H9 (cell line): Measurements from ENCODE around the gene HYAL1. TPM values are rescaled to one million over a fixed set of nuclear protein-coding genes. Genes with fewer than 3 reads are reported as not detected.

Experiments used
- DNase-seq: peaks from one replicate; pipeline ENCODE4 v3.0.0-alpha.2; 2017
- H2AFZ ChIP-seq: one replicate; pipeline ENCODE4 v1.6.1; 2013; ENCODE audit warnings: mild to moderate bottlenecking, low read length, control low read depth, moderate library complexity
- H2AK5ac ChIP-seq: 2 replicates; pipeline ENCODE4 v1.6.1; 2013; ENCODE audit warnings: low read length, control low read depth, mixed read lengths; ENCODE audit not compliant: insufficient read length
- H2BK120ac ChIP-seq: one replicate; pipeline ENCODE4 v1.6.1; 2013; ENCODE audit warnings: low read depth, mild to moderate bottlenecking, low read length, control low read depth, inconsistent platforms; ENCODE audit not compliant: poor library complexity, severe bottlenecking
- H2BK12ac ChIP-seq: 2 replicates; pipeline ENCODE4 v1.6.1; 2013; ENCODE audit warnings: low read length, control low read depth, mixed read lengths, low read depth; ENCODE audit not compliant: insufficient read length
- H2BK15ac ChIP-seq: 2 replicates; pipeline ENCODE4 v1.6.1; 2013; ENCODE audit warnings: low read depth, low read length, control low read depth
- H2BK20ac ChIP-seq: one replicate; pipeline ENCODE4 v1.6.1; 2013; ENCODE audit warnings: low read depth, mild to moderate bottlenecking, low read length, control low read depth, inconsistent platforms; ENCODE audit not compliant: poor library complexity, severe bottlenecking
- H2BK5ac ChIP-seq: 2 replicates; pipeline ENCODE4 v1.6.1; 2013; ENCODE audit warnings: low read length, control low read depth, mixed read lengths; ENCODE audit not compliant: insufficient read length
- H3K14ac ChIP-seq: 2 replicates; pipeline ENCODE4 v1.6.1; 2013; ENCODE audit warnings: low read length, control low read depth; ENCODE audit not compliant: insufficient read depth
- H3K18ac ChIP-seq: 2 replicates; pipeline ENCODE4 v1.6.1; 2013; ENCODE audit warnings: low read depth, mild to moderate bottlenecking, mixed read lengths, low read length, control low read depth; ENCODE audit not compliant: insufficient read length
- H3K23ac ChIP-seq: 2 replicates; pipeline ENCODE4 v1.6.1; 2013; ENCODE audit warnings: low read length, control low read depth, mixed read lengths, low read depth; ENCODE audit not compliant: insufficient read length
- H3K23me2 ChIP-seq: 2 replicates; pipeline ENCODE4 v1.6.1; 2013; ENCODE audit warnings: low read depth, mild to moderate bottlenecking, mixed read lengths, low read length, control low read depth; ENCODE audit not compliant: insufficient read length, poor library complexity, severe bottlenecking
- H3K27ac ChIP-seq: 2 replicates; pipeline ENCODE4 v1.5.1; 2013; ENCODE audit warnings: low read length, control low read depth, mixed read lengths, low read depth; ENCODE audit not compliant: insufficient read length
- H3K27me3 ChIP-seq: 2 replicates; pipeline ENCODE4 v1.6.1; 2013; ENCODE audit warnings: low read length, control low read depth, inconsistent platforms; ENCODE audit not compliant: insufficient read depth
- H3K4ac ChIP-seq: 2 replicates; pipeline ENCODE4 v1.6.1; 2013; ENCODE audit warnings: low read depth, mild to moderate bottlenecking, control low read depth, inconsistent platforms, low read length, moderate library complexity
- H3K4me1 ChIP-seq: 2 replicates; pipeline ENCODE4 v1.6.1; 2013; ENCODE audit warnings: low read length, control low read depth, inconsistent platforms; ENCODE audit not compliant: insufficient read depth
- H3K4me2 ChIP-seq: 2 replicates; pipeline ENCODE4 v1.6.1; 2013; ENCODE audit warnings: low read length, control low read depth, mixed read lengths; ENCODE audit not compliant: insufficient read length, insufficient read depth
- H3K56ac ChIP-seq: 2 replicates; pipeline ENCODE4 v1.6.1; 2013; ENCODE audit warnings: low read depth, mild to moderate bottlenecking, mixed read lengths, low read length, control low read depth; ENCODE audit not compliant: insufficient read length
- H3K79me1 ChIP-seq: 2 replicates; pipeline ENCODE4 v1.6.1; 2013; ENCODE audit warnings: low read depth, mild to moderate bottlenecking, moderate library complexity, low read length, control low read depth, inconsistent platforms; ENCODE audit not compliant: insufficient read depth, poor library complexity, severe bottlenecking
- H3K79me2 ChIP-seq: 2 replicates; pipeline ENCODE4 v1.6.1; 2013; ENCODE audit warnings: low read length, control low read depth, inconsistent platforms; ENCODE audit not compliant: insufficient read depth
- H3K9ac ChIP-seq: 2 replicates; pipeline ENCODE4 v1.6.1; 2013; ENCODE audit warnings: low read length, control low read depth, mixed read lengths; ENCODE audit not compliant: insufficient read length; ENCODE audit errors: extremely low read depth
- H3K9me3 ChIP-seq: one replicate; pipeline ENCODE4 v1.6.1; 2013; ENCODE audit warnings: low read depth, low read length, inconsistent platforms; ENCODE audit not compliant: control insufficient read depth
- H3T11ph ChIP-seq: one replicate; pipeline ENCODE4 v1.6.1; 2013; ENCODE audit warnings: mild to moderate bottlenecking, low read length, control low read depth, inconsistent platforms
- H4K20me1 ChIP-seq: one replicate; pipeline ENCODE4 v1.6.1; 2013; ENCODE audit not compliant: control insufficient read depth, insufficient read length, insufficient read depth
- H4K5ac ChIP-seq: 2 replicates; pipeline ENCODE4 v1.6.1; 2013; ENCODE audit warnings: low read depth, mild to moderate bottlenecking, mixed read lengths, low read length, control low read depth; ENCODE audit not compliant: insufficient read length
- H4K8ac ChIP-seq: replicated peaks from 2 replicates; pipeline ENCODE4 v1.6.1; 2013; ENCODE audit warnings: low read length, control low read depth, mixed read lengths, low read depth; ENCODE audit not compliant: insufficient read length
- H4K91ac ChIP-seq: 2 replicates; pipeline ENCODE4 v1.6.1; 2013; ENCODE audit warnings: low read depth, mild to moderate bottlenecking, moderate library complexity, mixed read lengths, low read length, control low read depth; ENCODE audit not compliant: insufficient read length
- H3K27ac Mint-ChIP-seq, 3 experiments: 2 replicates in 2 of 3; 3 replicates in 1 of 3; pipeline ENCODE4 v1.8.0; 2020 to 2021; ENCODE audit warnings: mixed read lengths in 3 of 3, mild to moderate bottlenecking in 1 of 3, moderate library complexity in 1 of 3
- H3K27me3 Mint-ChIP-seq: 2 replicates; pipeline ENCODE4 v1.8.0; 2021; ENCODE audit warnings: low read depth, mild to moderate bottlenecking, moderate library complexity, mixed read lengths
- H3K36me3 Mint-ChIP-seq, 3 experiments: 2 replicates in 2 of 3; 3 replicates in 1 of 3; pipeline ENCODE4 v1.8.0; 2020 to 2021; ENCODE audit warnings: low read depth in 3 of 3, mixed read lengths in 3 of 3; ENCODE audit not compliant: insufficient read depth in 1 of 3
- H3K4me1 Mint-ChIP-seq, 2 experiments: 2 replicates each; pipeline ENCODE4 v1.8.0; 2020; ENCODE audit warnings: mixed read lengths in 2 of 2
- H3K4me3 Mint-ChIP-seq, 2 experiments: 2 replicates in 1 of 2; 3 replicates in 1 of 2; pipeline ENCODE4 v1.8.0; 2020 to 2021; ENCODE audit warnings: mild to moderate bottlenecking in 2 of 2, mixed read lengths in 2 of 2, moderate library complexity in 1 of 2
- H3K9me3 Mint-ChIP-seq, 2 experiments: 2 replicates in 1 of 2; 3 replicates in 1 of 2; pipeline ENCODE4 v1.8.0; 2020; ENCODE audit warnings: mild to moderate bottlenecking in 2 of 2, mixed read lengths in 2 of 2, moderate library complexity in 1 of 2
- WGBS: extraction: QIAGEN DNeasy Blood & Tissue Kit; methylation state at CpG from one replicate; pipeline ENCODE4 v1.1.7; 2013; ENCODE audit warnings: missing lambda C conversion rate, low lambda C conversion rate, mixed read lengths; ENCODE audit not compliant: insufficient read length; ENCODE audit errors: extremely low coverage; 5-methylcytosine and 5-hydroxymethylcytosine counted together
- total RNA-seq: library from RNA; stranded (reverse); gene quantifications from 2 replicates; pipeline ENCODE4 v1.2.1, GENCODE V29; 2021
- TF ChIP-seq, protein P1 (sequence below): fragments of 200-600 bp; sonication (generic); conservative IDR thresholded peaks from 3 replicates; pipeline ENCODE4 v1.8.0; 2021; ENCODE audit warnings: antibody characterized with exemption, mild to moderate bottlenecking

The HYAL1 gene
- total RNA-seq, 1 experiment from 2014 or later: 2.0 TPM

DNA sequence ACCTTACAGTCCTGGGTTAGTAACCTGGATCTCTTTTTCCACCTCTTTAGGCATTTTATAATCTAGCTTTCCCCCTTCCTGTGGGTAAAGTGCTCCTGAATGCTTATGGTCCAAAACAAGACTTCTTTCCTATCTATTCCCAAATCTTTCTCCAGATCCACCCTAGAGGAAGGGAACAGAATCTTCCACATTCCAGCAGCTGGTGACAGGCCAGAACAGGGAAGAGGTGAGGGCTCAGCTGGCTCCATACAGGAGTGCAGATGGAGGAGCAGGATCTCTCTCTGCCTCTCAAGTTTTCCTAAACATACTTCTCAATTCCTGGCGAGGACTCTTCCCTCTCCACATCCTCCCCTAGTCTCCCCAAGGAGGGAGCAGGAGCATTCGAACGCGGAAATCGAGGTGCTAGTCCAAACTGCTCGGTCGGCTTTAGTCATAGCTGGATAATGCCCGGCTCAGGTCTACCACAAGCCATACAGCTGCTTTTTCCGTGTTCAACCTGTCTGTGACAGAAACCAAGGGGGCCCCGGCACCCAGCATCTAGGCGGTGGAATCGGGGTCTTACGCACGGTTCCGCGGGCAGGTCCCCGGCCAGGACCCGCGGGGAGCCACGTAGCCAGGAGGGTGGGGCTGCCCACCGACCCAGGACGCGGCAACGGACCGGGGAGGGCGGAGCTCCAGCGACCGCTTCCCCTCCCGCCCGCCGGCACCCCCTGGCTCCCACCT, 33.2 kb upstream of the HYAL1 start:
- Mint-ChIP-seq H3K27ac (peak overlapping the region; percentile 22 to 99 (median 97); a peak in 5 of 7 replicates), H3K9me3 (no peaks in the 10 kb centered on the region; a peak in 1 of 5 replicates), H3K4me3 (peak overlapping the region; percentile 87 to 92), H3K36me3 (peaks cover 0 to 23% (median 22%) of the 10 kb centered on the region in 3 experiments), H3K27me3 (peaks cover 36% of the 10 kb centered on the region), H3K4me1 (peaks cover 29 to 44% of the 10 kb centered on the region in 2 experiments)
- H3K18ac ChIP-seq: peak overlapping the region; percentile 28
- H2BK5ac ChIP-seq: no peak overlapping the region
- H3K9me3 ChIP-seq: no peaks in the 10 kb centered on the region
- no peaks in the 10 kb centered on the region; the same call in 1 of the 2 replicates for H3K4me1 ChIP-seq
- H2BK15ac ChIP-seq: no peak overlapping the region
- H3K79me2 ChIP-seq: peaks cover 5% of the 10 kb centered on the region; the same call in 1 of the 2 replicates
- no peak overlapping the region for H2BK20ac ChIP-seq
- no peak overlapping the region for H4K91ac ChIP-seq
- no peak overlapping the region for H3T11ph ChIP-seq
- no peaks in the 10 kb centered on the region for H3K79me1 ChIP-seq
- peaks cover 24% of the 10 kb centered on the region for H3K23me2 ChIP-seq
- no peak overlapping the region for H2BK12ac ChIP-seq
- no peak overlapping the region for H2BK120ac ChIP-seq
- no peaks in the 10 kb centered on the region for H4K20me1 ChIP-seq
- no peak overlapping the region for H4K8ac ChIP-seq
- H3K14ac ChIP-seq: peak overlapping the region; percentile 88
- TF ChIP-seq, protein P1, sequence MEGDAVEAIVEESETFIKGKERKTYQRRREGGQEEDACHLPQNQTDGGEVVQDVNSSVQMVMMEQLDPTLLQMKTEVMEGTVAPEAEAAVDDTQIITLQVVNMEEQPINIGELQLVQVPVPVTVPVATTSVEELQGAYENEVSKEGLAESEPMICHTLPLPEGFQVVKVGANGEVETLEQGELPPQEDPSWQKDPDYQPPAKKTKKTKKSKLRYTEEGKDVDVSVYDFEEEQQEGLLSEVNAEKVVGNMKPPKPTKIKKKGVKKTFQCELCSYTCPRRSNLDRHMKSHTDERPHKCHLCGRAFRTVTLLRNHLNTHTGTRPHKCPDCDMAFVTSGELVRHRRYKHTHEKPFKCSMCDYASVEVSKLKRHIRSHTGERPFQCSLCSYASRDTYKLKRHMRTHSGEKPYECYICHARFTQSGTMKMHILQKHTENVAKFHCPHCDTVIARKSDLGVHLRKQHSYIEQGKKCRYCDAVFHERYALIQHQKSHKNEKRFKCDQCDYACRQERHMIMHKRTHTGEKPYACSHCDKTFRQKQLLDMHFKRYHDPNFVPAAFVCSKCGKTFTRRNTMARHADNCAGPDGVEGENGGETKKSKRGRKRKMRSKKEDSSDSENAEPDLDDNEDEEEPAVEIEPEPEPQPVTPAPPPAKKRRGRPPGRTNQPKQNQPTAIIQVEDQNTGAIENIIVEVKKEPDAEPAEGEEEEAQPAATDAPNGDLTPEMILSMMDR: no peak
- WGBS: no CpG with 5 or more reads among the region's 31 CpGs
- H2AK5ac ChIP-seq: no peak overlapping the region
- no peak overlapping the region for H3K56ac ChIP-seq
- no peak overlapping the region for H3K27ac ChIP-seq
- no peak overlapping the region for H3K4ac ChIP-seq
- no peak for DNase-seq
- peak overlapping the region; percentile 69 for H3K4me2 ChIP-seq
- peaks cover 13% of the 10 kb centered on the region; the same call in 1 of the 2 replicates for H3K27me3 ChIP-seq
- peak overlapping the region; percentile 54 for H3K9ac ChIP-seq
- H3K23ac ChIP-seq: no peak overlapping the region
- no peak overlapping the region for H2AFZ ChIP-seq
- H4K5ac ChIP-seq: no peak overlapping the region
